ENCODE measurements around the gene DCLRE1C. TPM values are rescaled to one million over a fixed set of nuclear protein-coding genes. Genes with fewer than 3 reads are reported as not detected.

Gene DCLRE1C
- total and polyA plus RNA-seq, 3 donors from 2014 or later = 2.2 to 5.1 (median 4.6) TPM

- H3K9me3 ChIP-seq = no peaks in the 10 kb centered on the region
- H3K4me3 ChIP-seq = peak overlapping the region; percentile 89 to 97
- no peak overlapping the region for H3K27ac ChIP-seq
- H3K27me3 ChIP-seq = no peaks in the 10 kb centered on the region
- no peak for TF ChIP-seq POLR2A (IDR thresholded peaks at IDR 0.05)
- no peak for TF ChIP-seq CTCF (IDR thresholded peaks at IDR 0.05)
- 45 to 56% methylated on average over 7 of the region's 7 CpGs for WGBS, 2 donors
- H3K36me3 ChIP-seq (ENCODE audit: low read depth, missing control alignments) = no peaks in the 10 kb centered on the region
- intact Hi-C loops (cut with DNase I; ENCODE audit: low total_unique reads) = no loop called here
- peaks cover 7% of the 10 kb centered on the region for H3K4me1 ChIP-seq
- DNase-seq = no peak
Measured at GRCh38 chr10:14880229-14880628, 73.7 kb downstream of the DCLRE1C start.

GRCh38 chr10:14879928-14880193 is 74.0 kb downstream of the DCLRE1C start:
- intact Hi-C loops (cut with DNase I; ENCODE audit: low total_unique reads) = no loop called here
- Histone ChIP-seq H3K4me3 (peak overlapping the region; percentile 89 to 97), H3K27ac (no peak overlapping the region), H3K27me3 (no peaks in the 10 kb centered on the region), H3K4me1 (peaks cover 7% of the 10 kb centered on the region), H3K36me3 (ENCODE audit: low read depth, missing control alignments) (no peaks in the 10 kb centered on the region), H3K9me3 (no peaks in the 10 kb centered on the region)
- no peak for TF ChIP-seq POLR2A (IDR thresholded peaks at IDR 0.05)
- TF ChIP-seq CTCF (IDR thresholded peaks at IDR 0.05) = no peak
- WGBS, 2 donors = 1 to 4% methylated on average over 5 of the region's 5 CpGs
- no peak for DNase-seq

GRCh38 chr10:14879124-14879927 is 74.6 kb downstream of the DCLRE1C start:
- H3K9me3 ChIP-seq = no peaks in the 10 kb centered on the region
- 0% methylated on average over 26 to 59 of the region's 60 CpGs for WGBS, 2 donors
- peak overlapping the region; percentile 89 to 97 for H3K4me3 ChIP-seq
- H3K27ac ChIP-seq = peak overlapping the region; percentile 96 to 98
- no peak for TF ChIP-seq POLR2A (IDR thresholded peaks at IDR 0.05)
- no peak for TF ChIP-seq CTCF (IDR thresholded peaks at IDR 0.05)
- H3K4me1 ChIP-seq = peaks cover 7% of the 10 kb centered on the region
- no peaks in the 10 kb centered on the region for H3K36me3 ChIP-seq (ENCODE audit: low read depth, missing control alignments)
- intact Hi-C loops (cut with DNase I; ENCODE audit: low total_unique reads) = no loop called here
- no peaks in the 10 kb centered on the region for H3K27me3 ChIP-seq
- peak; percentile 35 for DNase-seq

GRCh38 chr10:14878266-14879123 is 75.4 kb downstream of the DCLRE1C start, which contains the start of gene SUV39H2:
Gene SUV39H2, plus strand, starts transcription at chr10:14878866. Its CDS starts 23 bp downstream, at chr10:14878889.
- TF ChIP-seq POLR2A (IDR thresholded peaks at IDR 0.05) = peak; percentile 38
- no peak for TF ChIP-seq CTCF (IDR thresholded peaks at IDR 0.05)
- intact Hi-C loops (cut with DNase I; ENCODE audit: low total_unique reads) = no loop called here
- Histone ChIP-seq H3K4me3 (peak within 1 kb of the TSS; percentile 89 to 97), H3K27me3 (no peaks in the 10 kb centered on the region), H3K27ac (peak within 1 kb of the TSS; percentile 96 to 98), H3K4me1 (peaks cover 7% of the 10 kb centered on the region), H3K9me3 (no peaks in the 10 kb centered on the region), H3K36me3 (ENCODE audit: low read depth, missing control alignments) (no peaks in the 10 kb centered on the region)
- DNase-seq = peak; percentile 97
- 0 to 1% methylated on average over 1 to 51 of the region's 102 CpGs for WGBS, 2 donors

Measured in testis (tissue), 3 donors.